Heart left ventricle (tissue), 13 donors: ENCODE data around the gene ABHD12B.

ENCODE experiments used
- POLR2A ChIP-seq, 2 donors: fragments of 450-650 bp; IDR thresholded peaks; one replicate each; pipeline ENCODE4 v1.6.1; 2017; ENCODE audit warnings: antibody characterized with exemption in 2 of 2, mild to moderate bottlenecking in 2 of 2, moderate library complexity in 2 of 2
- TF ChIP-seq, protein P1 (sequence below), 12 donors: fragments of 200-600 bp; sonication (generic) in 4 of 12; IDR thresholded peaks; one replicate each; pipeline versions ENCODE4 v1.5.0 to v1.8.0; 2018 to 2022; ENCODE audit warnings: antibody characterized with exemption in 12 of 12, mild to moderate bottlenecking in 5 of 12
- donor health status: ischemic (EF 13 %, LVEDD 7.1; RV severe dilation, severe dysfunction).
- donor health status: DM: no; HTN: yes; CAD: no.
- donor health status: DM: no; HTN: no; CAD: no.
- donor health status: ischemic (EF 25% LVEDD 6.9; RV normal size, moderate dysfunction).
- donor health status: ischemic (EF 25% LVEDD 5.7; RV mildly dilated, moderate dysfunction).
- donor health status: ischemic (EF 35%, LVEDD 5.7; RV mildly dilated, moderate dysfunction).
- donor health status: nonischemic (EF 11% LVEDD 7.7; RV severe dilation, severe dysfunction).
- donor health status: DM: yes; HTN: yes; CAD: no.
- donor health status: PGD.
- donor health status: ischemic (EF 29% LVEDD 5.4; RV normal size, mild dysfunction).
- donor health status: nonischemic (EF 23%, LVEDD 6.1; RV moderate dilation, normal function).

DNA sequence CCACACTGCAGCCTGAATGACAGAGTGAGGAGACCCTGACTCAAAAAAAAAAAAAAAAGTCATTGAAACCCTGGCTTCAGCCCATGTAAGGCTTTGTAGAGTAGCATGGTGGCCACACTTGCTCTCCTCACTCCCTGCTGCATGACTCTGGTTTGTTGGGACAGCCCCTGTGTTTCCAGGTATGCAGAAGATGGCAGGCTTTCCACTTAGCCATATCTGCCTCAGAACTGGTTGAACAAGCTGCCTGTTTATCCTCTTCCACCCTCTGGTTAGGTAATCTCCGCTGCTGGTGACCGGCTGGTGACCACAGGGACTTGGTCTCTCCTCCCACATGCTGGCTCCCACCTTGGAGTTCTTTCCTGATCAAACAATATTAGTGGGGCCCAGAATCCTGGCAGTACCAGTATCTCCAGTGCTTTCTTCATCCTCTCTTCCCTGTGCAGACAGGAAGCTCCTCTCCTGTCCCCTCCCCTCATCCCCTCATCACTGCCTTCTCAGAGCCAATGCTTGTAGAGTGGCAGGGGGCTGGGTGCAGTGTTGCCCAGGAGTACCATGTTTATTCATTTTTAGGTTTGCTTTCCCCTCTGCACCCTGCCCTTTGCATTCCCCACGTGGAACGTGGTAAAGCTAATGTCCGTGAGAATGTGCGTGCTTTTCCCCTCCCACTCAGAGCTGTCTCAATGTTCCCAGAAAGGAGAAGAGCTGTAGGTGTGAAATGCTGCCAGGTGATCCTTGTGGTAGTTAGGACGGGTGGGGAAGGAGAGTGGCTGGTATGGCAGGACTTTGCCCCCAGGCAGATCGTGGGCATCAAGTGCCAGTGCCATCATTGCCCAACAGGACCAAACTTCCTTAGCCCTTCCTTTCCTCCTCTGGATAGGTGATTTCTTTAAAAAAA, 11.3 kb downstream of the ABHD12B start:
- TF ChIP-seq POLR2A (IDR thresholded peaks at IDR 0.05) = no peak
- TF ChIP-seq, protein P1, sequence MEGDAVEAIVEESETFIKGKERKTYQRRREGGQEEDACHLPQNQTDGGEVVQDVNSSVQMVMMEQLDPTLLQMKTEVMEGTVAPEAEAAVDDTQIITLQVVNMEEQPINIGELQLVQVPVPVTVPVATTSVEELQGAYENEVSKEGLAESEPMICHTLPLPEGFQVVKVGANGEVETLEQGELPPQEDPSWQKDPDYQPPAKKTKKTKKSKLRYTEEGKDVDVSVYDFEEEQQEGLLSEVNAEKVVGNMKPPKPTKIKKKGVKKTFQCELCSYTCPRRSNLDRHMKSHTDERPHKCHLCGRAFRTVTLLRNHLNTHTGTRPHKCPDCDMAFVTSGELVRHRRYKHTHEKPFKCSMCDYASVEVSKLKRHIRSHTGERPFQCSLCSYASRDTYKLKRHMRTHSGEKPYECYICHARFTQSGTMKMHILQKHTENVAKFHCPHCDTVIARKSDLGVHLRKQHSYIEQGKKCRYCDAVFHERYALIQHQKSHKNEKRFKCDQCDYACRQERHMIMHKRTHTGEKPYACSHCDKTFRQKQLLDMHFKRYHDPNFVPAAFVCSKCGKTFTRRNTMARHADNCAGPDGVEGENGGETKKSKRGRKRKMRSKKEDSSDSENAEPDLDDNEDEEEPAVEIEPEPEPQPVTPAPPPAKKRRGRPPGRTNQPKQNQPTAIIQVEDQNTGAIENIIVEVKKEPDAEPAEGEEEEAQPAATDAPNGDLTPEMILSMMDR (IDR thresholded peaks at IDR 0.05) = no peak
